ENCODE data around the gene TRIM69.
"Not testable (repeated sequence)": the region's sequence is repeated elsewhere in the genome, so short reads cannot be mapped to it uniquely, and the experiment has no call there.

The TRIM69 gene

GRCh38 chr15:44736181-44736765 is at the start of gene TRIM69:
TRIM69 (plus strand) TSS chr15:44736528; CDS start chr15:44736705, 177 bp downstream.
- Histone ChIP-seq H3K9ac (ENCODE audit: low read depth, low read length) (no peak within 1 kb of the TSS), H3K9me3 (ENCODE audit: insufficient read depth, low read depth, low read length) (no peaks in the 10 kb centered on the region), H3K4me1 (ENCODE audit: insufficient read depth, low read length) (no peaks in the 10 kb centered on the region), H3K36me3 (ENCODE audit: insufficient read depth, low read depth, low read length) (no peaks in the 10 kb centered on the region), H3K27me3 (ENCODE audit: insufficient read depth, low read length) (no peaks in the 10 kb centered on the region), H3K27ac (ENCODE audit: low read length) (no peak within 1 kb of the TSS), H3K4me3 (ENCODE audit: low read length) (no peak within 1 kb of the TSS)

- H3K9me3 ChIP-seq (ENCODE audit: insufficient read depth, low read depth, low read length); H3K36me3 ChIP-seq (ENCODE audit: insufficient read depth, low read depth, low read length); H3K9ac ChIP-seq (ENCODE audit: low read depth, low read length); H3K27ac ChIP-seq (ENCODE audit: low read length); H3K4me3 ChIP-seq (ENCODE audit: low read length); H3K4me1 ChIP-seq (ENCODE audit: insufficient read depth, low read length); H3K27me3 ChIP-seq (ENCODE audit: insufficient read depth, low read length): not testable (repeated sequence)
Measured at GRCh38 chr15:44689318-44689717, 47.0 kb upstream of the TRIM69 start.

GRCh38 chr15:44690245-44690644 is 46.1 kb upstream of the TRIM69 start:
- not testable (repeated sequence) for H3K27me3 ChIP-seq (ENCODE audit: insufficient read depth, low read length); H3K4me3 ChIP-seq (ENCODE audit: low read length); H3K9ac ChIP-seq (ENCODE audit: low read depth, low read length); H3K27ac ChIP-seq (ENCODE audit: low read length); H3K4me1 ChIP-seq (ENCODE audit: insufficient read depth, low read length); H3K9me3 ChIP-seq (ENCODE audit: insufficient read depth, low read depth, low read length); H3K36me3 ChIP-seq (ENCODE audit: insufficient read depth, low read depth, low read length)

- no peaks in the 10 kb centered on the region for H3K27me3 ChIP-seq (ENCODE audit: insufficient read depth, low read length)
- H3K36me3 ChIP-seq (ENCODE audit: insufficient read depth, low read depth, low read length): no peaks in the 10 kb centered on the region
- no peak overlapping the region for H3K9ac ChIP-seq (ENCODE audit: low read depth, low read length)
- no peak overlapping the region for H3K27ac ChIP-seq (ENCODE audit: low read length)
- H3K4me3 ChIP-seq (ENCODE audit: low read length): no peak overlapping the region
- no peaks in the 10 kb centered on the region for H3K4me1 ChIP-seq (ENCODE audit: insufficient read depth, low read length)
- no peaks in the 10 kb centered on the region for H3K9me3 ChIP-seq (ENCODE audit: insufficient read depth, low read depth, low read length)
Measured at GRCh38 chr15:44692659-44693058, 43.7 kb upstream of the TRIM69 start.

GRCh38 chr15:44694416-44694815 is 41.9 kb upstream of the TRIM69 start:
- no peaks in the 10 kb centered on the region for H3K27me3 ChIP-seq (ENCODE audit: insufficient read depth, low read length)
- H3K9ac ChIP-seq (ENCODE audit: low read depth, low read length): no peak overlapping the region
- no peak overlapping the region for H3K27ac ChIP-seq (ENCODE audit: low read length)
- no peaks in the 10 kb centered on the region for H3K9me3 ChIP-seq (ENCODE audit: insufficient read depth, low read depth, low read length)
- no peaks in the 10 kb centered on the region for H3K4me1 ChIP-seq (ENCODE audit: insufficient read depth, low read length)
- no peak overlapping the region for H3K4me3 ChIP-seq (ENCODE audit: low read length)
- no peaks in the 10 kb centered on the region for H3K36me3 ChIP-seq (ENCODE audit: insufficient read depth, low read depth, low read length)

GRCh38 chr15:44695294-44695693 is 41.0 kb upstream of the TRIM69 start:
- H3K36me3 ChIP-seq (ENCODE audit: insufficient read depth, low read depth, low read length): no peaks in the 10 kb centered on the region
- no peak overlapping the region for H3K9ac ChIP-seq (ENCODE audit: low read depth, low read length)
- H3K27ac ChIP-seq (ENCODE audit: low read length): no peak overlapping the region
- H3K27me3 ChIP-seq (ENCODE audit: insufficient read depth, low read length): no peaks in the 10 kb centered on the region
- no peaks in the 10 kb centered on the region for H3K9me3 ChIP-seq (ENCODE audit: insufficient read depth, low read depth, low read length)
- H3K4me1 ChIP-seq (ENCODE audit: insufficient read depth, low read length): no peaks in the 10 kb centered on the region
- no peak overlapping the region for H3K4me3 ChIP-seq (ENCODE audit: low read length)

- H3K9ac ChIP-seq (ENCODE audit: low read depth, low read length): no peak overlapping the region
- H3K4me3 ChIP-seq (ENCODE audit: low read length): no peak overlapping the region
- H3K27ac ChIP-seq (ENCODE audit: low read length): no peak overlapping the region
- no peaks in the 10 kb centered on the region for H3K27me3 ChIP-seq (ENCODE audit: insufficient read depth, low read length)
- H3K4me1 ChIP-seq (ENCODE audit: insufficient read depth, low read length): no peaks in the 10 kb centered on the region
- H3K36me3 ChIP-seq (ENCODE audit: insufficient read depth, low read depth, low read length): no peaks in the 10 kb centered on the region
- H3K9me3 ChIP-seq (ENCODE audit: insufficient read depth, low read depth, low read length): no peaks in the 10 kb centered on the region
Measured at GRCh38 chr15:44697014-44697413, 39.3 kb upstream of the TRIM69 start.

GRCh38 chr15:44698641-44699040 is 37.7 kb upstream of the TRIM69 start:
- Histone ChIP-seq H3K4me1 (ENCODE audit: insufficient read depth, low read length) (no peaks in the 10 kb centered on the region), H3K36me3 (ENCODE audit: insufficient read depth, low read depth, low read length) (no peaks in the 10 kb centered on the region), H3K9me3 (ENCODE audit: insufficient read depth, low read depth, low read length) (no peaks in the 10 kb centered on the region), H3K27me3 (ENCODE audit: insufficient read depth, low read length) (no peaks in the 10 kb centered on the region), H3K27ac (ENCODE audit: low read length) (no peak overlapping the region), H3K9ac (ENCODE audit: low read depth, low read length) (no peak overlapping the region), H3K4me3 (ENCODE audit: low read length) (no peak overlapping the region)

GRCh38 chr15:44700676-44701075 is 35.7 kb upstream of the TRIM69 start:
- not testable (repeated sequence) for H3K4me1 ChIP-seq (ENCODE audit: insufficient read depth, low read length); H3K36me3 ChIP-seq (ENCODE audit: insufficient read depth, low read depth, low read length); H3K27ac ChIP-seq (ENCODE audit: low read length); H3K27me3 ChIP-seq (ENCODE audit: insufficient read depth, low read length); H3K4me3 ChIP-seq (ENCODE audit: low read length); H3K9ac ChIP-seq (ENCODE audit: low read depth, low read length); H3K9me3 ChIP-seq (ENCODE audit: insufficient read depth, low read depth, low read length)

GRCh38 chr15:44705986-44706385 is 30.3 kb upstream of the TRIM69 start:
- Histone ChIP-seq H3K9me3 (ENCODE audit: insufficient read depth, low read depth, low read length) (no peaks in the 10 kb centered on the region), H3K27ac (ENCODE audit: low read length) (no peak overlapping the region), H3K27me3 (ENCODE audit: insufficient read depth, low read length) (no peaks in the 10 kb centered on the region), H3K36me3 (ENCODE audit: insufficient read depth, low read depth, low read length) (no peaks in the 10 kb centered on the region), H3K9ac (ENCODE audit: low read depth, low read length) (no peak overlapping the region), H3K4me3 (ENCODE audit: low read length) (no peak overlapping the region), H3K4me1 (ENCODE audit: insufficient read depth, low read length) (no peaks in the 10 kb centered on the region)

- H3K27me3 ChIP-seq (ENCODE audit: insufficient read depth, low read length): no peaks in the 10 kb centered on the region; the same call in 1 of the 2 replicates
- H3K9me3 ChIP-seq (ENCODE audit: insufficient read depth, low read depth, low read length): no peaks in the 10 kb centered on the region
- no peaks in the 10 kb centered on the region for H3K36me3 ChIP-seq (ENCODE audit: insufficient read depth, low read depth, low read length)
- no peak overlapping the region for H3K9ac ChIP-seq (ENCODE audit: low read depth, low read length)
- H3K4me1 ChIP-seq (ENCODE audit: insufficient read depth, low read length): no peaks in the 10 kb centered on the region
- H3K27ac ChIP-seq (ENCODE audit: low read length): no peak overlapping the region
- no peak overlapping the region for H3K4me3 ChIP-seq (ENCODE audit: low read length)
Measured at GRCh38 chr15:44706401-44706800, 29.9 kb upstream of the TRIM69 start.

GRCh38 chr15:44706946-44707636 is 29.2 kb upstream of the TRIM69 start:
- Histone ChIP-seq H3K4me3 (ENCODE audit: low read length) (no peak overlapping the region), H3K36me3 (ENCODE audit: insufficient read depth, low read depth, low read length) (no peaks in the 10 kb centered on the region), H3K9ac (ENCODE audit: low read depth, low read length) (no peak overlapping the region), H3K27me3 (ENCODE audit: insufficient read depth, low read length) (peaks cover 7% of the 10 kb centered on the region), H3K4me1 (ENCODE audit: insufficient read depth, low read length) (peaks cover under 1% of the 10 kb centered on the region; the same call in 1 of the 2 replicates), H3K27ac (ENCODE audit: low read length) (no peak overlapping the region), H3K9me3 (ENCODE audit: insufficient read depth, low read depth, low read length) (no peaks in the 10 kb centered on the region)
